ENCODE results near the gene RAD52. TPM values are rescaled to one million over a fixed set of nuclear protein-coding genes. Genes with fewer than 3 reads are reported as not detected.
"Not testable (repeated sequence)": the region's sequence is repeated elsewhere in the genome, so short reads cannot be mapped to it uniquely, and the experiment has no call there.

RAD52 gene
- polyA plus RNA-seq, 2 of the 4 experiments (the other 2 are of a cell fraction): 12.9 to 29.6 TPM

- ChIA-PET POLR2A (no interaction called here), CTCF (interaction anchor here (3.2 kb wide), 1 partner anchor 10 kb away, joined by 12 read pairs; the partner anchor contains the start of gene RAD52)
- no peaks in the 10 kb centered on the region for H3K9me3 ChIP-seq
- TF ChIP-seq JUN (IDR thresholded peaks at IDR 0.05) (no peak), ATOH8 (CRISPR knock-in tag; IDR thresholded peaks at IDR 0.05; ENCODE audit: low read depth) (no peak), ZSCAN20 (CRISPR knock-in tag; IDR thresholded peaks at IDR 0.05) (no peak)
- DNase-seq (ENCODE audit: low read depth in 1 of 2, low spot score in 1 of 2): no peak
- 89% methylated on average over 3 of the region's 3 CpGs for WGBS (ENCODE audit: missing lambda C conversion rate)
- no peak for FAIRE-seq
- H3K4me1 ChIP-seq: no peaks in the 10 kb centered on the region
- no peak for ATAC-seq
- no peak overlapping the region for H3K4me3 ChIP-seq
- peak overlapping the region in 1 of 2 experiments; percentile 8; a peak in 1 of 6 replicates for H3K27ac ChIP-seq
- no peak overlapping the region for H3K4me2 ChIP-seq
These were observed 10.7 kb downstream of the RAD52 start for GRCh38 chr12:938810-939209.

GRCh38 chr12:936377-937345 is 12.8 kb downstream of the RAD52 start:
- Histone ChIP-seq H3K27ac (no peak overlapping the region), H3K4me3 (no peak overlapping the region), H3K4me2 (no peak overlapping the region), H3K9me3 (no peaks in the 10 kb centered on the region), H3K4me1 (no peaks in the 10 kb centered on the region)
- FAIRE-seq (no peak), DNase-seq (ENCODE audit: low read depth in 1 of 2, low spot score in 1 of 2) (no peak), ATAC-seq (no peak)
- WGBS (ENCODE audit: missing lambda C conversion rate): 89% methylated on average over 8 of the region's 8 CpGs
- POLR2A ChIA-PET: interaction anchor here (1.3 kb wide), 1 partner anchor 13 kb away, joined by 7 read pairs; the partner anchor contains the start of gene RAD52
- CTCF ChIA-PET: interaction anchor here (0.7 to 3.2 kb wide), 2 partner anchors 12 to 15 kb away, joined by 3 to 12 read pairs; partner anchors contain the start of gene RAD52
- TF ChIP-seq EHF (CRISPR knock-in tag; IDR thresholded peaks at IDR 0.05) (no peak), CBX2 (IDR thresholded peaks at IDR 0.05; ENCODE audit: borderline replicate concordance, low read depth) (no peak)

- ChIA-PET POLR2A (interaction anchor here (0.6 kb wide), 1 partner anchor 11 kb away, joined by 5 read pairs; no protein-coding TSS in a partner anchor), CTCF (interaction anchor here (0.7 to 1.7 kb wide), 2 partner anchors 16 to 42 kb away, joined by 3 to 5 read pairs; no protein-coding TSS in a partner anchor)
- not testable (repeated sequence) for H3K4me2 ChIP-seq; DNase-seq (ENCODE audit: low read depth in 1 of 2, low spot score in 1 of 2); ATAC-seq; H3K4me3 ChIP-seq; FAIRE-seq; H3K4me1 ChIP-seq; H3K9me3 ChIP-seq; H3K27ac ChIP-seq
- 85% methylated on average over 12 of the region's 12 CpGs for WGBS (ENCODE audit: missing lambda C conversion rate)
These were observed 13.6 kb downstream of the RAD52 start for GRCh38 chr12:935891-936290.

GRCh38 chr12:931591-931990 is 17.9 kb downstream of the RAD52 start:
- Histone ChIP-seq H3K27ac (no peak overlapping the region), H3K4me3 (no peak overlapping the region), H3K4me2 (no peak overlapping the region), H3K9me3 (no peaks in the 10 kb centered on the region), H3K4me1 (no peaks in the 10 kb centered on the region)
- CTCF ChIA-PET: no interaction called here
- TF ChIP-seq TFCP2L1 (CRISPR knock-in tag; IDR thresholded peaks at IDR 0.05) (no peak), EHMT2 (IDR thresholded peaks at IDR 0.05; ENCODE audit: low read depth) (no peak), SMC3 (IDR thresholded peaks at IDR 0.05) (no peak), ELK1 (IDR thresholded peaks at IDR 0.05; ENCODE audit: low read depth, low read length) (no peak), RAD21 (conservative IDR thresholded peaks at IDR 0.05 in 1 of 2, IDR thresholded peaks at IDR 0.05 in 1 of 2) (no peak), REST (IDR thresholded peaks at IDR 0.05) (no peak), POLR2A (IDR thresholded peaks at IDR 0.05; ENCODE audit: low read length) (no peak)
- no peak for FAIRE-seq
- POLR2A ChIA-PET: no interaction called here
- no peak for ATAC-seq
- WGBS (ENCODE audit: missing lambda C conversion rate): 87% methylated on average over 4 of the region's 4 CpGs
- DNase-seq (ENCODE audit: low read depth in 1 of 2, low spot score in 1 of 2): no peak
